H9 (cell line): Measurements from ENCODE around the gene LONP2. TPM values are rescaled to one million over a fixed set of nuclear protein-coding genes. Genes with fewer than 3 reads are reported as not detected.

ENCODE experiments used
- DNase-seq: peaks from one replicate; pipeline ENCODE4 v3.0.0-alpha.2; 2017
- H2AFZ ChIP-seq: one replicate; pipeline ENCODE4 v1.6.1; 2013; ENCODE audit warnings: mild to moderate bottlenecking, low read length, control low read depth, moderate library complexity
- H2AK5ac ChIP-seq: 2 replicates; pipeline ENCODE4 v1.6.1; 2013; ENCODE audit warnings: low read length, control low read depth, mixed read lengths; ENCODE audit not compliant: insufficient read length
- H2BK120ac ChIP-seq: one replicate; pipeline ENCODE4 v1.6.1; 2013; ENCODE audit warnings: low read depth, mild to moderate bottlenecking, low read length, control low read depth, inconsistent platforms; ENCODE audit not compliant: poor library complexity, severe bottlenecking
- H2BK12ac ChIP-seq: 2 replicates; pipeline ENCODE4 v1.6.1; 2013; ENCODE audit warnings: low read length, control low read depth, mixed read lengths, low read depth; ENCODE audit not compliant: insufficient read length
- H2BK15ac ChIP-seq: 2 replicates; pipeline ENCODE4 v1.6.1; 2013; ENCODE audit warnings: low read depth, low read length, control low read depth
- H2BK20ac ChIP-seq: one replicate; pipeline ENCODE4 v1.6.1; 2013; ENCODE audit warnings: low read depth, mild to moderate bottlenecking, low read length, control low read depth, inconsistent platforms; ENCODE audit not compliant: poor library complexity, severe bottlenecking
- H2BK5ac ChIP-seq: 2 replicates; pipeline ENCODE4 v1.6.1; 2013; ENCODE audit warnings: low read length, control low read depth, mixed read lengths; ENCODE audit not compliant: insufficient read length
- H3K14ac ChIP-seq: 2 replicates; pipeline ENCODE4 v1.6.1; 2013; ENCODE audit warnings: low read length, control low read depth; ENCODE audit not compliant: insufficient read depth
- H3K18ac ChIP-seq: 2 replicates; pipeline ENCODE4 v1.6.1; 2013; ENCODE audit warnings: low read depth, mild to moderate bottlenecking, mixed read lengths, low read length, control low read depth; ENCODE audit not compliant: insufficient read length
- H3K23ac ChIP-seq: 2 replicates; pipeline ENCODE4 v1.6.1; 2013; ENCODE audit warnings: low read length, control low read depth, mixed read lengths, low read depth; ENCODE audit not compliant: insufficient read length
- H3K23me2 ChIP-seq: 2 replicates; pipeline ENCODE4 v1.6.1; 2013; ENCODE audit warnings: low read depth, mild to moderate bottlenecking, mixed read lengths, low read length, control low read depth; ENCODE audit not compliant: insufficient read length, poor library complexity, severe bottlenecking
- H3K27ac ChIP-seq: 2 replicates; pipeline ENCODE4 v1.5.1; 2013; ENCODE audit warnings: low read length, control low read depth, mixed read lengths, low read depth; ENCODE audit not compliant: insufficient read length
- H3K27me3 ChIP-seq: 2 replicates; pipeline ENCODE4 v1.6.1; 2013; ENCODE audit warnings: low read length, control low read depth, inconsistent platforms; ENCODE audit not compliant: insufficient read depth
- H3K4ac ChIP-seq: 2 replicates; pipeline ENCODE4 v1.6.1; 2013; ENCODE audit warnings: low read depth, mild to moderate bottlenecking, control low read depth, inconsistent platforms, low read length, moderate library complexity
- H3K4me1 ChIP-seq: 2 replicates; pipeline ENCODE4 v1.6.1; 2013; ENCODE audit warnings: low read length, control low read depth, inconsistent platforms; ENCODE audit not compliant: insufficient read depth
- H3K4me2 ChIP-seq: 2 replicates; pipeline ENCODE4 v1.6.1; 2013; ENCODE audit warnings: low read length, control low read depth, mixed read lengths; ENCODE audit not compliant: insufficient read length, insufficient read depth
- H3K56ac ChIP-seq: 2 replicates; pipeline ENCODE4 v1.6.1; 2013; ENCODE audit warnings: low read depth, mild to moderate bottlenecking, mixed read lengths, low read length, control low read depth; ENCODE audit not compliant: insufficient read length
- H3K79me1 ChIP-seq: 2 replicates; pipeline ENCODE4 v1.6.1; 2013; ENCODE audit warnings: low read depth, mild to moderate bottlenecking, moderate library complexity, low read length, control low read depth, inconsistent platforms; ENCODE audit not compliant: insufficient read depth, poor library complexity, severe bottlenecking
- H3K79me2 ChIP-seq: 2 replicates; pipeline ENCODE4 v1.6.1; 2013; ENCODE audit warnings: low read length, control low read depth, inconsistent platforms; ENCODE audit not compliant: insufficient read depth
- H3K9ac ChIP-seq: 2 replicates; pipeline ENCODE4 v1.6.1; 2013; ENCODE audit warnings: low read length, control low read depth, mixed read lengths; ENCODE audit not compliant: insufficient read length; ENCODE audit errors: extremely low read depth
- H3K9me3 ChIP-seq: one replicate; pipeline ENCODE4 v1.6.1; 2013; ENCODE audit warnings: low read depth, low read length, inconsistent platforms; ENCODE audit not compliant: control insufficient read depth
- H3T11ph ChIP-seq: one replicate; pipeline ENCODE4 v1.6.1; 2013; ENCODE audit warnings: mild to moderate bottlenecking, low read length, control low read depth, inconsistent platforms
- H4K20me1 ChIP-seq: one replicate; pipeline ENCODE4 v1.6.1; 2013; ENCODE audit not compliant: control insufficient read depth, insufficient read length, insufficient read depth
- H4K5ac ChIP-seq: 2 replicates; pipeline ENCODE4 v1.6.1; 2013; ENCODE audit warnings: low read depth, mild to moderate bottlenecking, mixed read lengths, low read length, control low read depth; ENCODE audit not compliant: insufficient read length
- H4K8ac ChIP-seq: replicated peaks from 2 replicates; pipeline ENCODE4 v1.6.1; 2013; ENCODE audit warnings: low read length, control low read depth, mixed read lengths, low read depth; ENCODE audit not compliant: insufficient read length
- H4K91ac ChIP-seq: 2 replicates; pipeline ENCODE4 v1.6.1; 2013; ENCODE audit warnings: low read depth, mild to moderate bottlenecking, moderate library complexity, mixed read lengths, low read length, control low read depth; ENCODE audit not compliant: insufficient read length
- H3K27ac Mint-ChIP-seq, 3 experiments: 2 replicates in 2 of 3; 3 replicates in 1 of 3; pipeline ENCODE4 v1.8.0; 2020 to 2021; ENCODE audit warnings: mixed read lengths in 3 of 3, mild to moderate bottlenecking in 1 of 3, moderate library complexity in 1 of 3
- H3K27me3 Mint-ChIP-seq: 2 replicates; pipeline ENCODE4 v1.8.0; 2021; ENCODE audit warnings: low read depth, mild to moderate bottlenecking, moderate library complexity, mixed read lengths
- H3K36me3 Mint-ChIP-seq, 3 experiments: 2 replicates in 2 of 3; 3 replicates in 1 of 3; pipeline ENCODE4 v1.8.0; 2020 to 2021; ENCODE audit warnings: low read depth in 3 of 3, mixed read lengths in 3 of 3; ENCODE audit not compliant: insufficient read depth in 1 of 3
- H3K4me1 Mint-ChIP-seq, 2 experiments: 2 replicates each; pipeline ENCODE4 v1.8.0; 2020; ENCODE audit warnings: mixed read lengths in 2 of 2
- H3K4me3 Mint-ChIP-seq, 2 experiments: 2 replicates in 1 of 2; 3 replicates in 1 of 2; pipeline ENCODE4 v1.8.0; 2020 to 2021; ENCODE audit warnings: mild to moderate bottlenecking in 2 of 2, mixed read lengths in 2 of 2, moderate library complexity in 1 of 2
- H3K9me3 Mint-ChIP-seq, 2 experiments: 2 replicates in 1 of 2; 3 replicates in 1 of 2; pipeline ENCODE4 v1.8.0; 2020; ENCODE audit warnings: mild to moderate bottlenecking in 2 of 2, mixed read lengths in 2 of 2, moderate library complexity in 1 of 2
- WGBS: extraction: QIAGEN DNeasy Blood & Tissue Kit; methylation state at CpG from one replicate; pipeline ENCODE4 v1.1.7; 2013; ENCODE audit warnings: missing lambda C conversion rate, low lambda C conversion rate, mixed read lengths; ENCODE audit not compliant: insufficient read length; ENCODE audit errors: extremely low coverage; 5-methylcytosine and 5-hydroxymethylcytosine counted together
- total RNA-seq: library from RNA; stranded (reverse); gene quantifications from 2 replicates; pipeline ENCODE4 v1.2.1, GENCODE V29; 2021
- TF ChIP-seq, protein P1 (sequence below): fragments of 200-600 bp; sonication (generic); conservative IDR thresholded peaks from 3 replicates; pipeline ENCODE4 v1.8.0; 2021; ENCODE audit warnings: antibody characterized with exemption, mild to moderate bottlenecking

LONP2 gene
- total RNA-seq, 1 experiment from 2014 or later, result 27.8 TPM

DNA sequence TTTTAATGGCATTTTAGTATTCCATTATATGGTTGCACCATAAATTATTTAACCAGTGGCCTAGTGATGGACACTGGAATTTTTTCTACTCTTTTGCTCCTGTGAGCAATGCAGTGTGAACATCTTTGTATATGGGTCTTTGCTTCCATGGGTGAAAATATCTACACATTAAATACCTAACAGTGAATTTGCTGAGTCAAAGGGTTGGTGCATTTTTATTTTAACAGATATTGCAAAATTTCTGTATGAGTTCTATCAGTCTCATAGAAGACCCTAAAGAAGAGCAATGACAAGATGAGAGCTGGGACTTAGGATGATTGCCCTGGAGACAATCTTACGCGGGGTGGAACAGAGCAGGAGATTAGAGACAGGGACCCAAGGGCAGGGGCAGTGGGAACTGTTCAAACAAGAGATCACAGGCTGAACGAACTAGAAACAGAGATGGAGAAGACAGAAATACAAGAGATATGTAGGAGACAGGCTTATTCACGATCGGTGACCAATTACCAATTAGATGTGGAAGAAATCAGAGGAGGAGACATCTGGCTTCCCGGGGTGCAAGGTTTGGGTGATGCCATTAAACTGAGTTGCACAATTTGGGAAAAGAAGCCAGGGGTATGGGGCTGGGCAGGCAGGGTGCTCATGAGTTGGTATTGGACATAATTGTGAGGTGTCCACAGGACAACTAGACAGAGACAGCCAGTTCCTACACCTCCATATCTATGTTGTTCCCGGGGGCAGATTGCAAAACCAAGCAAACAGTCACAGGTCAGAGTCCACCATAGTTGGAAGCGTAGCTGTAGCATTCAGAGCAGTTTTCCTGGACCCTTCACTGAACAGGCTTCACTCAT is 39.9 kb upstream of the LONP2 start:
- Histone ChIP-seq H2BK5ac (no peak overlapping the region), H3K56ac (no peak overlapping the region), H3K18ac (no peak overlapping the region), H4K20me1 (no peaks in the 10 kb centered on the region), H3K4me2 (no peak overlapping the region), H3T11ph (no peak overlapping the region), H3K23me2 (no peaks in the 10 kb centered on the region), H2BK12ac (no peak overlapping the region), H3K27me3 (no peaks in the 10 kb centered on the region), H3K9ac (no peak overlapping the region), H2AFZ (no peak overlapping the region), H3K14ac (no peak overlapping the region), H3K4me1 (no peaks in the 10 kb centered on the region; the same call in 1 of the 2 replicates), H3K23ac (no peak overlapping the region), H4K8ac (no peak overlapping the region), H2BK20ac (no peak overlapping the region), H4K91ac (no peak overlapping the region), H3K9me3 (no peaks in the 10 kb centered on the region), H3K79me1 (no peaks in the 10 kb centered on the region), H4K5ac (no peak overlapping the region), H2AK5ac (no peak overlapping the region), H2BK15ac (no peak overlapping the region), H3K27ac (no peak overlapping the region), H2BK120ac (no peak overlapping the region), H3K4ac (no peak overlapping the region), H3K79me2 (no peaks in the 10 kb centered on the region)
- no CpG with 5 or more reads among the region's 8 CpGs for WGBS
- Mint-ChIP-seq H3K27me3 (peaks cover 4% of the 10 kb centered on the region), H3K36me3 (no peaks in the 10 kb centered on the region; a peak in 1 of 7 replicates), H3K9me3 (no peaks in the 10 kb centered on the region), H3K4me3 (no peak overlapping the region), H3K27ac (no peak overlapping the region), H3K4me1 (peaks cover 0 to 5% of the 10 kb centered on the region in 2 experiments; a peak in 2 of 4 replicates)
- TF ChIP-seq, protein P1, sequence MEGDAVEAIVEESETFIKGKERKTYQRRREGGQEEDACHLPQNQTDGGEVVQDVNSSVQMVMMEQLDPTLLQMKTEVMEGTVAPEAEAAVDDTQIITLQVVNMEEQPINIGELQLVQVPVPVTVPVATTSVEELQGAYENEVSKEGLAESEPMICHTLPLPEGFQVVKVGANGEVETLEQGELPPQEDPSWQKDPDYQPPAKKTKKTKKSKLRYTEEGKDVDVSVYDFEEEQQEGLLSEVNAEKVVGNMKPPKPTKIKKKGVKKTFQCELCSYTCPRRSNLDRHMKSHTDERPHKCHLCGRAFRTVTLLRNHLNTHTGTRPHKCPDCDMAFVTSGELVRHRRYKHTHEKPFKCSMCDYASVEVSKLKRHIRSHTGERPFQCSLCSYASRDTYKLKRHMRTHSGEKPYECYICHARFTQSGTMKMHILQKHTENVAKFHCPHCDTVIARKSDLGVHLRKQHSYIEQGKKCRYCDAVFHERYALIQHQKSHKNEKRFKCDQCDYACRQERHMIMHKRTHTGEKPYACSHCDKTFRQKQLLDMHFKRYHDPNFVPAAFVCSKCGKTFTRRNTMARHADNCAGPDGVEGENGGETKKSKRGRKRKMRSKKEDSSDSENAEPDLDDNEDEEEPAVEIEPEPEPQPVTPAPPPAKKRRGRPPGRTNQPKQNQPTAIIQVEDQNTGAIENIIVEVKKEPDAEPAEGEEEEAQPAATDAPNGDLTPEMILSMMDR, result no peak
- DNase-seq, result no peak
